GM19238 (cell line): ENCODE data around the gene WWOX.

Source experiments
- DNase-seq: peaks from one replicate; pipeline ENCODE4 v3.0.0; 2011; ENCODE audit warnings: low spot score; ENCODE audit not compliant: insufficient read length

WWOX gene

GRCh38 chr16:78925083-78925767 lies 825.8 kb downstream of the WWOX start:
- no peak for DNase-seq

DNA sequence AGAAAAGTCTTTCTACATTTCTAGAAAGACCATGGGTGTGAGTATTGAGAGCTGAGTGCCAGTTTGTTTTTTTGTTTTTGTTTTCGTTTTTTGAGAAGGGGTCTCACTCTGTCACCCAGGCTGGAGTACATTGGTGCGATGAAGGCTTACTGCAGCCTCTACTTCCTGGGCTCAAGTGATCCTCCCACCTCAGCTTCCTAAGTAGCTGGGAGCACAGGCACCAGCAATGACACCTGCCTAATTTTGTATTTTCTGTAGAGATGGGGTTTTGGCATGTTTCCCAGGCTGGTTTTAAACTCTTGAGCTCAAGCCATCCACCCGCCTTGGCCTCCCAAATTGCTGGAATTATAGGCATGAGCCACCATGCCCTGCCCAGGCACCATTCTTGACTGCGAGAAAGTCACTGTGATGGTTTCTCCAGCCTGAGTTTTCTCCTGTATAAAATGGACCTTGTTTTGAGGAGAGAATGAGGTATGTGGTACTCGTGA lies 827.3 kb downstream of the WWOX start:
- no peak for DNase-seq

DNA sequence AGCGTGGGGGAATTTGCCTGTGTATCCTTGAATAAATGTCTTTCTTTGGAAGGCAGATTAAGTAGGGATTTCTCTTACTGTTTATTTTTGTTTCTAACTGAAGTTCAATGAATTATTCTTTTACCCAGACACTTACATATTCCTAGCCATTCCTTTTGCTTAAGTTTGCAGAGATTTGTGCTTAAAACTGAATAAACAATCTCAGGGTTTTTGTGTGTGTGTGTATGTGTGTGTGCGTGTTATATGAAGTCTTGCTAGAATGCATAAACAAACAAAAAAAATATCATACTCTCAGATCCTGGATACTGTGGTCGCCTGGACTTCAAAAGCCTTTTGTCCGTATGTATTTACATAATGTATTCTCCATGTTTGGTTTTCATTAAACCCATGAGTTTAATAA lies 828.3 kb downstream of the WWOX start:
- no peak for DNase-seq

DNA sequence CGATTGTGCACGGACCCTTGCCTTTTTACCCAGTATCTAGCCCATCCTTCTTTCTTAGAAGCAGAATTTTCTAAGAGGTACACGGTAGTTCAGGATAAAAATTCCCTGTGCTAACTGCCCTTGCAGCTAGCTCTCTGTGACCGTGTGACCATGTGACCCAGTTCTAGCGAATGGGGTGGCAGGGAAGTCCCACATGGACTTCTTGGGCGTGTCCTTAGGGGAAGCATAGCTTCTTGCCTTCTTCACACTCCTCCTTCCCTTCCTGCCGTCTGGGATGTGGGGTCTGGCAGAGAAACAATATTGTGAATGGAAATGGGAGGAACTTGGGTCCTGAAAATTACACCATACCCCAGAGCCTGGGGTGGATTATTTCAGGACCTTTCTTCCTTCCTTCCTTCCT lies 830.4 kb downstream of the WWOX start:
- no peak for DNase-seq

DNA sequence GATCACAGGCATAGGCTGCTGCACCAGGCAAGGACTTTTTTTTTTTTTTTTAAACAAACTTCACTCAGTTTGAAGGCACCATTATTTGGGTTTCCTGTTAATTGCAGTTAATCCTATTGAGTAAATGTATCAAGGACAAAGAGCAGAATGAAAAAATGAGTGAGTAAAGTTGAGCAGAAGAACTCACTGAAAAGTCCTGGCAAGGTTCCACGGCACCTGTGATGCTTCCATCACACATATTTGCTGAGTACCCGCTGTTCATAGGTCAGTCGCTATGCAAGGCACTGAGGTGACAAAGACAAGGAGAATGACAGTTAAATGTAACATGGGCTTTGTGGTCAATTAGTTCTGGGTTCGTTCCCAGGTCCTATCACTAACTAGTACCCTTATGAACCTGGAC lies 831.1 kb downstream of the WWOX start:
- DNase-seq = no peak

DNA sequence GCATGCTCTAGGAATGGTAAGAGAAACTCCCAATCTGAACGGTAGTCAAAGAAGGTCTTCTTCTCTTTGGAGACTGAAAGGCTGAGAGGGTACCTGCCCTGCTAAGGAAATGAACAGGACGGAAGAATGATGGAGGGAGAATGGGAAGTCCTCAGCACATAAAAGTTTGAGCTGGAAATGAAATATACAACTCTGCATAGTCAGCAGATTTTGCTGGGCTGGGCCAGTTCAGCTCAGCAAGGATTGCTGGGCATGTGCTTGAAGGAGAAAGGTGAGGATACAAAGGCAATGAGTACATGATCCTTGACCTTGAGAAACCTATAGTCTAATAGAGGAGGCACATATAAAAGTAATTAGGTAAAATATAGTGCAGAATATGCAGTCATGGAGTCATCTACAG lies 831.8 kb downstream of the WWOX start:
- no peak for DNase-seq

DNA sequence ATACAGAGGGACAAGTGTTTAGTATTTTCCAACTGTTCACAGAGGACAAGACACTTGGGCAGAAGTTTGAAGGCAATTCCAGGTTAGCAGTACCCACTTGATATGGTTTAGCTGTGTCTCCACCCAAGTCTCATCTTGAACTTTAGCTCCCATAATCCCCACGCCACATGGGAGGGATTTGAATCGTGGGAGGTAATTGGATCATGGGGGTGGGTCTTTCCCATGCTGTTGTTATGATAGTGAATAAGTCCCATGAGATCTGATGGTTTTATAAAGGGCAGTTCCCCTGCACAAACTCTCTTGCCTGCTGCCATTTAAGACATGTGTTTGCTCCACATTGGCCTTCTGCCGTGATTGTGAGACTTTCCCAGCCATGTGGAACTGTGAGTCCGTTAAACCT lies 832.2 kb downstream of the WWOX start:
- no peak for DNase-seq

DNA sequence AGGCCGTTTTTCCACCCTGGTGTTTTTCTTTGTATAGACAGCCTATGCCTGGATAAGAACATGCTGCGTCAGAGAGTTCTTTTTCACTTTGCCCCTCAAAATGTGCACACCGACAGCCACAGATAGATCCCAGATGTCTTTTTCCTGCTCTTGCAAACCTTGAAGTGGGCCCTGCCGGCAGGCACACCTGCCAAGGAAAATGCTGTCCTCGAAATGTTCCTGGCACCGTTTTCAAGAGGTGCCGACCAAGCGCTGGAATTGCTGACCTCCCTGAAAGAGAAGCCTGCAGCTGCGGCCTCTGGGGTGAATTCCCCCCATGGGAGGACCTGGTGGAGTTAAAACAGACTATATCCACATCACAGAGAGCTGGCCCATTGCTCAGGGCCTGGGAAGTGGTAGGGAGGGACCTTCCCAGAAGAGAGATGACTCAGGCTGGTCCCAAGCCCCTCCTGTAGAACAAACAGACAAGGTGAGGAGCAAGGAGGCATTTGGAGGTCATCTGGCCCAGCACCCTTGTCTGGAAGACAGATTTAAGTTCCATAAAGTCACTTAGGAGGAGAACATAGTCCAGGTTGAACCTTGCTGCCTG lies 833.0 kb downstream of the WWOX start:
- no peak for DNase-seq

DNA sequence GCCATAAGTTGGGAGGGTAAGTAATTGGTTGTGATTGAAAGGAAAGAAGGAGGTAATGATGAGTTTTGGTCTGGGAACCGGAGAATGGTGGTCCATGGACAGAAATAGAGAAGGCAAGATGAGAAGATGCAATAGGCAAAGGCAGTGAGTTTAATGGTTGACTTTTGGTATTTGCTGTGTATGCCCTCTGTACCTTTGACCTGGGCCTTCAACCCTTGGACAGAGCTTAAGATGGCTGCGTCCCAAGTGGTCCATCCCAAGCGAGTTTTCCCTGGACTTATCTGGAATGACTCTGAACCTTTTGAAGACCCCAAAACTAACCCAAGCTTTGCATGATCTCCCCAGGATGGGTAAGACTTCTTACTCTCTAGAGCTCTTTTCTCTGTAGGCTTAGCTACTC lies 836.6 kb downstream of the WWOX start:
- DNase-seq = no peak

GRCh38 chr16:78939597-78939996 lies 840.1 kb downstream of the WWOX start:
- no peak for DNase-seq

DNA sequence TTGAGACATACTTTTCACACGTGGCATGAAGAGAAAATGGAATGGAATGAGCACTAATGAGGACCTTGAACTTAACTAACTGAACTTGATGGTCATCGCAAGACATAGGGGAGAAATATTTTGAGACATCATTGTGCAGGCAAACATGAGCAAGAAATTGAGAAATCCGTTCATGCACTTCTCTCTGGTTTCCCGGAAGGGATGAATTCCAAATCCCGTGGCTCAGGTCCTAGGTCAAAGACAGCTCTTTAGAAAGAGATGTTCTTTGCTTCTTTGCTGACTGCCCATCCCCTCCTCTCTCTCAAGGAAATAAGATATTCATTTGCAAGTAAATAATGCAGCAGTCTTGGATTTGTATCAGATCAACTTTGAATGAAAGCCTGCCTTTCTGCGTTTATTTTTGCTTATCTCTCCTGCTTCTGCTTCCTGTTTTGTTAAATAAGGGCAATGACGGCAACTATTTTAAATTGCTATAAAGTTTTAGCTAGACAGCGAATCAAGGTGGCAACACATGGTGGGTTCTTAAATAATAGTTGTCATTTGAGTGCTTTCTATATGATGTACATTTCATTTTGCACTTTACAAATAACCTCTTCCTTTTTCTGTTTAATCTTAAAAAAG lies 843.3 kb downstream of the WWOX start:
- DNase-seq = no peak

DNA sequence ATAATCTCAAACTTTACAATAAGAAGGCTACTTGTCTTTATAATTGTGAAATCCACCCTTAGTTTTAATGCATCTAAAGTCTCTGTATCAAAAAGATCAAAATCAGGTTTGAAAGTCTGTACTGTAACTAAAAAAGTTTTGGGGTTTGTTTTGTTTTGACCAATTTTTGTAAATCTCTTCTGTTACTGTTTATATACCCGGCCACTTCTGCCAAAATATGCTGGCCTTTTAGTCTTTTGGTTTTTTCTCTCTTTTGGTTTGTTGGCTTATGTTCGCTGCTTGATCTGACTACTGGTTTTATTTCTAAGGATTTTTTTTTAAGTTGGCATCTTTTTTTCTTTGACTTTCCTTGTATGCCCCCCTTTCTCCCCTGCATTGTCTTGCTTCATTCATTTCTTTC lies 845.9 kb downstream of the WWOX start:
- no peak for DNase-seq

DNA sequence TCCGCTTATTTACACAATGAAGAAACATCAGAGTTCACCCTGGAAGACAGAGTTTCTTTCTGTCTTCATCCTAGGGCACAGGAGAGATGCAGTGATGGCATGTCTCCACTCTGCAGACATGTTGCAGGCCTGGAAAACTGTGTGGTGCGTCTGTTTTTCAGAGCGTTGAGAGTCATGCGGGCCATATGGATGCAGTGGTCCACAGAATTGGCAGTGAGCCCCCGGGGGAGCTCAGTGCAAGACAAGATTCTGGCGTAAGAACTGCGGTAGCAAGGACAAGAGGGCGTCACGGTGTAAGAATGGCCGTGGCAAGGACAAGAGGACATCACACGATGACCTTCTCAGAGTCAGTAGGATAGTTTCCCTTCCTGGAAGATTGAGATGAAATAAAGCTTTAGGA lies 847.1 kb downstream of the WWOX start:
- DNase-seq = no peak

GRCh38 chr16:78950768-78951167 lies 851.3 kb downstream of the WWOX start:
- DNase-seq = no peak

DNA sequence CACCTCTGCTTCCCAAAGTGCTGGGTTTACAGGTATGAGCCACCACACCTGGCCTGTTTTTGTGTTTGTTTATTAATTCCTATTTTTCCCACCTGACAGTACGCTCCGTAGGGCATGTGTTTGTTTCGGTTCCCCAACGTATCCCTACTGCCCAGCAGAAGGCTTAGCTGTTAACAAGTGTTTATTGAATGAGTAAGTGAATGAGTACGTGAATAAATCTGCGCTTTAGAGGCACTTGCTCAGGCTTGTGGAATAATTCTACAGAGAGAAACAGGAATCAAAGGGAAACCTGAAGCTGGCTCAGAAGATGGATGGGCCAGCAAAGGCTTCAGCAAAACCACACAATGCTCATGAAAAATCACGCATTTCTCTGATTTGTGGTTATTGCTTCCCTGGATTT lies 853.2 kb downstream of the WWOX start:
- no peak for DNase-seq

DNA sequence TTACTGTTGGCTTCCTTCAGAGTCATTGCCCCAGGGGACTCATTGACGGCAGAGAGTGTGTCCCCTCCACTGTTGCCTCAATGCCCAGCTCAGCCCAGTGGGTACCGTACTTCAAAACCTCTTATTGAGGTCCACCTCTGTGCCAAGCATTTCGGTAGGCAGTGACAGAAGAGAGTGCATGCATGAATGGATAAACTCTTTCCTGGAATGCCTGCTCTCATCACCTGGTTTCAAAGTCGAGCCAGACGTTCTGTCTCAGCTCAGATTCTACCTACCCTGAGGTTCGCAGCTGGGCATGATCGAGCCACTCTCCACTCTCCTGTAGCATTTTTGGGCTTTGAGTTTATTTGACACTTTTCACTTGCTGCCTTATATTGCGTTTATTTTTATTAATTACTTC lies 854.1 kb downstream of the WWOX start:
- DNase-seq = no peak

GRCh38 chr16:78955206-78955605 lies 855.8 kb downstream of the WWOX start:
- no peak for DNase-seq

DNA sequence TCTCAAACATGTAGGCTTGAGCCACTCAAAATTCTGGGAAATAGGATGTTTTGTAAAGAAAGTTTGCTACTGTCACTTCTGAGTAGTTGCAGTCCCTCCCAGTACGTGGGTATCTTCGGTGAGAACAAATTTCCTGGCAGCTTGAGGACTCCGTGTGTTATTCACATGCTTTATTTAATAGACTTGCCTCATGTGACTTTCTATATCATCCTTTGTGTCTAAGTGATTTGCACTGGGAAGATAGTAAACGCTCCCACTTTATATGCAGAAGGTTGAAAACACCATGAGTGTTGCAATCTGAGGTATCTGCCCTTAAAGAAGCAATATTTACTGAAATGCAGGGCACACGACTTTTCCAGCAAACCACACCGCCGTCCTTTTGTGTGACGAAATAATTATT lies 857.4 kb downstream of the WWOX start:
- DNase-seq = no peak

DNA sequence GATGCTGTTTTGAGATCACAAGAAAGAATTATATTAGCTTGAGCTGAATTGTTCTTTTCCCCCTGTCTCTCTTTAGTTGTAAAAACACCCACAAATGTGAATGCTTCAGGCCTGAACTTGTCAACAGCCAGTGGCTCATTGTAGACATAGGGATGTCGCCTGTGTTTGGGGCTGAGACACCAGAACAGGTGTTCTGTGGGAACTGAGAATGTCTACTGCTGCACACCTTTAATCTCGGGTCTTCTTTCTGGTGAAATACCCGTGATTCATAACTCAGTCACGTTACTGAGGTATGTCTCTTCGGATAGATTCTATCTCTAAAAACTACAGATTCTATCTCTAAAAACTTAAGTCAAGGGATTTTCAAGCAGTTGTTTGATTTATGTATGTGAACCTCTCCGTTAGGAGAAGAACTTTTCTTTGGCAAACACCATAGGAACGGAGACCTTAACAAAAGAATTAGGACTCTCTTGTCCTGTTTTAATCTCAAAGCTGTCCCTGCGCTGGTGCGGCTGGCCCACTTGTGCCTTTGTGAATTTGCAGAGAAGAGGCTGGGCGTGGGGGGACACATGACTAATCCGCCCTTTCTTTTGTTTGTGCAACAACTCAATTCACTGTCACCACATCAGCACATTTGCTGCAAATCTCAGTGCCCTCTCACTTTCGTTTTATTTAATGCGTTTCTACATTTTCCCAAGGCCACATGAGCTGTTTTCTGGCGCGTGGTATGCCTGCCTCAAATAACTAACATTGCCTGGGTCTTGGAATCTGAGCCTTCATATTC lies 858.1 kb downstream of the WWOX start:
- DNase-seq = no peak

- no peak for DNase-seq
Measured at GRCh38 chr16:78961464-78961863, 862.0 kb downstream of the WWOX start.

DNA sequence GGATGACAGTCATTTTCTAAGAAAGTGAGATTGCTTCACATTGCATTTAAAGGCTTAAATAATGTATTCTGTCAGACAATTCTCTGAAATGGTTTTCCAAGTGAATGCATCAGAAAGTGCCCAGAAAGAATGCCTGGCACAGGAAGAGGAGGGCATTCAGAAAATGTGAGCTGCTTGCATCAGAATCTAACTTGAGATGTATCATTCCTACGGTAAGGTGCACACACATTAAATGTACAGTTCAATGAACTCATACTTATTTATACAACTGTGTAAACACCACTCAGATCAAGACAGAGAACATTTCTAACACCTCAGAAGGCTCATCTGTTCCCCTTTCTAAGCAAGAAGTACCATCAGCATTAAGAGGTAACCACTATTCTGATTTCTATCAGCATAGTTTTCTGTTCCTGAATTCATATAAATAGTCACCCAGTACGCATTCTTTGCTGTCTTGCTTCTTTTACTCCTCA lies 863.0 kb downstream of the WWOX start:
- DNase-seq = no peak

- no peak for DNase-seq
Measured at GRCh38 chr16:78967948-78968347, 868.5 kb downstream of the WWOX start.
